Fibroblast of mammary gland (primary cell): Measurements from ENCODE around the gene PMM2.

Experiments used
- DNase-seq: peaks from one replicate; pipeline ENCODE4 v3.0.0-alpha.2; 2010; ENCODE audit warnings: low read depth
- H3K4me3 ChIP-seq: 2 replicates; pipeline ENCODE4 v1.5.1; 2011; ENCODE audit warnings: low read depth, mild to moderate bottlenecking, low read length, moderate library complexity; ENCODE audit not compliant: control insufficient read depth
- TF ChIP-seq, protein P1 (sequence below): conservative IDR thresholded peaks from 2 replicates; pipeline ENCODE4 v1.5.1; 2011; ENCODE audit warnings: low read depth, low read length, inconsistent platforms; ENCODE audit not compliant: control insufficient read depth, insufficient read depth

PMM2 gene

DNA sequence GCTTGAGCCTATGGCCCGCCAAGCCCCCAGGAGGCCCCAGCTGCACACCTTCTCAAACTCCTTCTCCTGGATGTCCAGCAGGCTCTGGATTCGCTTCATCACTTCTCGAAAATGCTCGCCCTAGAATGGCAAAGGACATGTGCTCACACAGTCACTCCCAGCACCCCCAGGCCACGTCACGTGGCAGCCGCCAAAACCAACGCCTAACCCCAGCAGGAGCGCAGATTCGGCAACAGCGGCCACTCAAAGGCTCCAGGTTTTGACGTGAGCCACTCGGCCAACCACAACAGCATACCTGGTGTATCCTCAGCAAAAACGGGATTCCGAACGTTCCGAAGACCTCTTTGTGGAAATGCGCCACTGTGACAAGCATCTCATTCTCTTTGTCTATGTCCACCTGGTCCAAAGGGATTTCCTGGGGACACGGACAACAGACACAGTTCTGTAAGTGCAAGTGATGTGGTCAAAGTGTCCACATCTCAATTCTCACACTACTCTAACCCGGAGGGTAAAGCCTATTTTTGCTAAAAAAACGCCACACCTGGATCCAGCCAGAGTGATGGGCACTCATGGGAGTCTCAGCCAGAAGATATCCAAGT is 97.2 kb downstream of the PMM2 start:
- no peak for DNase-seq
- TF ChIP-seq, protein P1, sequence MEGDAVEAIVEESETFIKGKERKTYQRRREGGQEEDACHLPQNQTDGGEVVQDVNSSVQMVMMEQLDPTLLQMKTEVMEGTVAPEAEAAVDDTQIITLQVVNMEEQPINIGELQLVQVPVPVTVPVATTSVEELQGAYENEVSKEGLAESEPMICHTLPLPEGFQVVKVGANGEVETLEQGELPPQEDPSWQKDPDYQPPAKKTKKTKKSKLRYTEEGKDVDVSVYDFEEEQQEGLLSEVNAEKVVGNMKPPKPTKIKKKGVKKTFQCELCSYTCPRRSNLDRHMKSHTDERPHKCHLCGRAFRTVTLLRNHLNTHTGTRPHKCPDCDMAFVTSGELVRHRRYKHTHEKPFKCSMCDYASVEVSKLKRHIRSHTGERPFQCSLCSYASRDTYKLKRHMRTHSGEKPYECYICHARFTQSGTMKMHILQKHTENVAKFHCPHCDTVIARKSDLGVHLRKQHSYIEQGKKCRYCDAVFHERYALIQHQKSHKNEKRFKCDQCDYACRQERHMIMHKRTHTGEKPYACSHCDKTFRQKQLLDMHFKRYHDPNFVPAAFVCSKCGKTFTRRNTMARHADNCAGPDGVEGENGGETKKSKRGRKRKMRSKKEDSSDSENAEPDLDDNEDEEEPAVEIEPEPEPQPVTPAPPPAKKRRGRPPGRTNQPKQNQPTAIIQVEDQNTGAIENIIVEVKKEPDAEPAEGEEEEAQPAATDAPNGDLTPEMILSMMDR = no peak
- no peak overlapping the region for H3K4me3 ChIP-seq

DNA sequence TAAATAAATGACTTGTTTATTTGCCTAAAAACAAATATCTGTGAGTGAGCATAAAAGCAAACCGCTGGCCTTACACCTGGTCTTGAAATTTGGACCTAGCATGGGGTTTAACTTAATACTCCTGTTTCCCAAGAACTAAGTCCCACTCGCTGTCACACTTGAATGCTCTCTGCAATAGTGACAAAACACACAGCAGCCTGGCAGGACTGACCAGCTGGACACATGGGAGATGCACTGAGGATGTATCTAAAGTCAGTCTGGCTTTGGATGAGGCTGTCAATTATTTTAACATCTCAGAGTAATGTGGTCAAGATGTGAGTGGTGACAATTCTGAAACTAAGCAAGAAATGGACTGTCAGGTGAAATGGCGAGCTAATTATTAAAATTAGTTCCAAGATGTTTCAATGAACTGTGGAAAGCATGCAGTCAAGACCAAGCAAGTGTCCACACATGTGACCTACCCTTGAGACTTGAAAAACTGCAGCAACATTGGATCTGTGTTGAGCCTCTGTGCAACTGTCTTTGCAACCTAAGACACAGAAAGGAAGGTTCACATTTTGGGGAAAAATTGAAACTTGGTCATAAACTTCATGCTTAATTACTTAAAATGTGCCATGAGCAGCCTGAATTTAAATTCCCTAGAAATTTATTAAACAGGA is 101.2 kb downstream of the PMM2 start:
- no peak overlapping the region for H3K4me3 ChIP-seq
- TF ChIP-seq, protein P1 = no peak
- DNase-seq = no peak
